Neural cell (in vitro differentiated cells): ENCODE measurements around the gene BRD2. TPM values are rescaled to one million over a fixed set of nuclear protein-coding genes. Genes with fewer than 3 reads are reported as not detected.
A peak's percentile ranks its signal among the peaks of the same experiment; 100 is the strongest.

Source experiments
- H2AFZ ChIP-seq: fragments of 200-600, 300-800 bp; sonication (generic), shearing (Covaris generic); 2 replicates; pipeline ENCODE4 v1.6.0; 2014; ENCODE audit warnings: low read depth, mild to moderate bottlenecking, antibody characterized with exemption, low read length, moderate library complexity
- H3F3A ChIP-seq: fragments of 200-600 bp; shearing (Covaris generic); 2 replicates; pipeline ENCODE4 v1.6.1; 2016; ENCODE audit warnings: mild to moderate bottlenecking, moderate library complexity, mixed read lengths, antibody characterized with exemption, low read length; ENCODE audit not compliant: insufficient read depth, poor library complexity, severe bottlenecking
- H3K27ac ChIP-seq: fragments of 200-600, 300-800 bp; sonication (generic), shearing (Covaris generic); 2 replicates; pipeline ENCODE4 v1.5.1; 2014; ENCODE audit warnings: mild to moderate bottlenecking, low read length, moderate library complexity
- H3K27me3 ChIP-seq: fragments of 300-800, 200-600 bp; sonication (generic), shearing (Covaris generic); 2 replicates; pipeline ENCODE4 v1.6.0; 2014; ENCODE audit warnings: mild to moderate bottlenecking, low read depth, low read length, moderate library complexity; ENCODE audit not compliant: insufficient read depth
- H3K36me3 ChIP-seq: fragments of 300-800, 200-600 bp; sonication (generic), shearing (Covaris generic); 2 replicates; pipeline ENCODE4 v1.5.1; 2014; ENCODE audit warnings: mild to moderate bottlenecking, antibody characterized with exemption, low read length, moderate library complexity; ENCODE audit not compliant: insufficient read depth
- H3K4me2 ChIP-seq: fragments of 300-800, 200-600 bp; sonication (generic), shearing (Covaris generic); 2 replicates; pipeline ENCODE4 v1.6.0; 2014; ENCODE audit warnings: mild to moderate bottlenecking, low read length
- H3K4me3 ChIP-seq: fragments of 300-800, 200-600 bp; sonication (generic), shearing (Covaris generic); 2 replicates; pipeline ENCODE4 v1.5.1; 2014; ENCODE audit warnings: mild to moderate bottlenecking, low read length, moderate library complexity
- H3K79me2 ChIP-seq: fragments of 200-600 bp; shearing (Covaris generic); replicated peaks from 2 replicates; pipeline ENCODE4 v1.6.0; 2014; ENCODE audit warnings: mild to moderate bottlenecking, low read length, moderate library complexity; ENCODE audit not compliant: insufficient read depth
- H3K9ac ChIP-seq: fragments of 300-800, 200-600 bp; sonication (generic), shearing (Covaris generic); 2 replicates; pipeline ENCODE4 v1.6.1; 2016; ENCODE audit warnings: mild to moderate bottlenecking, low read length, mixed read lengths
- H3K9me2 ChIP-seq: fragments of 200-600 bp; shearing (Covaris generic); 2 replicates; pipeline ENCODE4 v1.6.1; 2016; ENCODE audit warnings: mild to moderate bottlenecking, low read length, mixed read lengths; ENCODE audit not compliant: insufficient read depth
- H3K9me3 ChIP-seq: fragments of 200-600, 300-800 bp; sonication (generic), shearing (Covaris generic); 2 replicates; pipeline ENCODE4 v1.6.1; 2016; ENCODE audit warnings: mild to moderate bottlenecking, mixed run types, low read length, moderate library complexity, mixed read lengths
- H4K20me1 ChIP-seq: fragments of 200-600 bp; shearing (Covaris generic); 2 replicates; pipeline ENCODE4 v1.6.1; 2016; ENCODE audit warnings: mild to moderate bottlenecking, mixed run types; ENCODE audit not compliant: insufficient read depth
- CTCF ChIP-seq: fragments of 450-650 bp; IDR thresholded peaks from 2 replicates; pipeline ENCODE4 v1.5.1; 2014; ENCODE audit warnings: antibody characterized with exemption, mild to moderate bottlenecking, moderate library complexity; ENCODE audit not compliant: poor library complexity, severe bottlenecking
- EP300 ChIP-seq: fragments of 450-650 bp; conservative IDR thresholded peaks from 2 replicates; pipeline ENCODE4 v1.6.1; 2014; ENCODE audit warnings: antibody characterized with exemption, mild to moderate bottlenecking, moderate library complexity; ENCODE audit not compliant: poor library complexity, severe bottlenecking
- EZH2 ChIP-seq: fragments of 200-600, 300-800 bp; shearing (Covaris generic), sonication (generic); IDR thresholded peaks from 2 replicates; pipeline ENCODE4 v1.6.1; 2014; ENCODE audit warnings: antibody characterized with exemption, low read length, borderline replicate concordance, mild to moderate bottlenecking; ENCODE audit not compliant: insufficient read depth, poor library complexity, severe bottlenecking
- MXI1 ChIP-seq: fragments of 450-650 bp; conservative IDR thresholded peaks from 2 replicates; pipeline ENCODE4 v1.6.1; 2014; ENCODE audit warnings: antibody characterized with exemption, mild to moderate bottlenecking; ENCODE audit not compliant: poor library complexity, severe bottlenecking
- POLR2AphosphoS5 ChIP-seq: IDR thresholded peaks from 2 replicates; pipeline ENCODE4 v1.6.1; 2012
- RAD21 ChIP-seq: fragments of 450-650 bp; conservative IDR thresholded peaks from 2 replicates; pipeline ENCODE4 v1.6.1; 2014; ENCODE audit warnings: antibody characterized with exemption, mild to moderate bottlenecking, moderate library complexity
- REST ChIP-seq: IDR thresholded peaks from 2 replicates; pipeline ENCODE4 v1.6.1; 2012; ENCODE audit warnings: borderline replicate concordance
- SMC3 ChIP-seq: fragments of 450-650 bp; conservative IDR thresholded peaks from 2 replicates; pipeline ENCODE4 v1.6.1; 2014; ENCODE audit warnings: antibody characterized with exemption, mild to moderate bottlenecking, moderate library complexity; ENCODE audit not compliant: poor library complexity
- TAF1 ChIP-seq: IDR thresholded peaks from 2 replicates; pipeline ENCODE4 v1.6.1; 2012; ENCODE audit warnings: low read depth
- polyA plus RNA-seq: library from polyadenylated mRNA; depleted of rRNA; stranded (reverse); fragments of >200 nt; gene quantifications from 2 replicates; pipeline ENCODE4 v1.2.3, GENCODE V29; 2014

Gene BRD2
- polyA plus RNA-seq, 1 donor from 2014 or later: 107 TPM

DNA sequence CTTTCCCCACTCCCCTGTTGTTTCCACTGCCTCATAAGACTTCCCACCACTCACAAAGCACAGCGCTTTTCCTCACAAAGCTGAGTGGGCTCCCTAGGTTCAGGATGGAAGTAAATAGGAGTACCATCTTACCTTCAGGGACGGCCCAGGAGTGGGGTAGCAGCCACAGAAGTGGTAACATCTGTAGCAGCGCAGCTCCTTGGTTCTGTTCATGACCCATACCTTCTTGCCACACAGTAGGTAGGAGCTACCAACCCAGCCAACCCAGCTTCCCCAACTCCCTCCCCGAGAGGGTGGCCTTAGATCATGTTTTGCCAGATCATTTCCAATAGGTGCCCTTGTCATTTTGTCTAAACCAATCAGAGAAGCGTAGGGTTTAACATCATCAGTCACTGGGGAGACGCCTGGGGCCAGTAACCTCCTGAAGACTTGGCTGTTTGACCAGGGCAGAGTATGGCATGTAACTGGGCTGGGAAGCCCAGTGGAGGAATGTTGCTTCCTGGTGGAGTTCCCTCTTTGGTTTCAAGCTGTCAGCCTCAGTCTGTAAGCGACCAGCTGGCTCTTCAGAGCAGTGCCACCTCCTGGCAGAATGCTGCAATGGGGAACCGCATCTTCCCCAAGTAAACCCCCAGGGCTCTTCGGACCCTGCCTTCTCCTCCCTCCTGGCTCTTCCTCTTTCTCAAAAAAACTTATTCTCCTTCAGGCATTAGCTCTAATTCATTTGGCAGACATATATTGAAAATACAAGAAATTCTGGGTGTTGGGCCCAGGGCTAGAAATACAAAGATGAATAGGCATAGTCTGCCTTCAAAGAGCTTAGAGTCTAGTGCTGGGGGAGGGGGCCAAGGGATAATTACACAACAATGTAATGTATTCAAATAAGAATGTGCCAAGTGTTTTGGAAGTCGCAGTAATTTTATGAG, 15.3 kb upstream of the BRD2 start, which contains the start of gene HLA-DMA:
Gene HLA-DMA (minus strand): TSS at position 281 of the 923 bp plus-strand sequence. CDS start 61 bp downstream, at position 220.
- Histone ChIP-seq H3K27me3 (no peaks in the 10 kb centered on the region), H3K9me3 (no peaks in the 10 kb centered on the region), H3K9me2 (no peaks in the 10 kb centered on the region), H2AFZ (no peak within 1 kb of the TSS), H4K20me1 (no peaks in the 10 kb centered on the region), H3K79me2 (no peaks in the 10 kb centered on the region), H3K4me3 (no peak within 1 kb of the TSS), H3K27ac (no peak within 1 kb of the TSS), H3K4me2 (no peak within 1 kb of the TSS), H3F3A (no peaks in the 10 kb centered on the region), H3K9ac (no peak within 1 kb of the TSS), H3K36me3 (no peaks in the 10 kb centered on the region)
- TF ChIP-seq CTCF (peak; percentile 58), MXI1 (no peak)

DNA sequence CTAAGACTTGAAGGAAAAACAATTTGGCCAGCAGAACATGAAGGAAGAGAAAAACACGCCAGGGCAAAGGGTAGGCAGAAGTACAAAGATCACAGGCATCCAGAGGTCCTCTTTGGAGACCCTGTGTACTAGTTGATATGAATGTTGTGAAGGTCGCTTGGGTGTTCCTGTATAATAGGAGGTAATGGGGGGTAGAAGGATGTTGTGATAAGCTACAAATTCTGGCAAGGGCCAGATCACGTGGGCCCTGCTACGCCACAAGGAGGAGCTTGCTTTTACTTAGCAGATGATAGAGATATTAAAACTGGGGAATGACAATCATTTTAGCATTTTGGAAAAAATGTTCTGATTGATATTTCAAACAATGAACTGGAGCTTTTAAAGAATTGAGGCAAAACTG, 14.6 kb upstream of the BRD2 start:
- Histone ChIP-seq H3K4me2 (no peak overlapping the region), H3F3A (no peaks in the 10 kb centered on the region), H3K9me2 (no peaks in the 10 kb centered on the region), H3K27me3 (no peaks in the 10 kb centered on the region), H3K79me2 (no peaks in the 10 kb centered on the region), H2AFZ (no peak overlapping the region), H3K4me3 (no peak overlapping the region), H3K9me3 (no peaks in the 10 kb centered on the region), H4K20me1 (no peaks in the 10 kb centered on the region), H3K27ac (no peak overlapping the region), H3K9ac (no peak overlapping the region), H3K36me3 (no peaks in the 10 kb centered on the region)
- TF ChIP-seq TAF1: no peak
- no peak for TF ChIP-seq EP300
- no peak for TF ChIP-seq MXI1
- no peak for TF ChIP-seq REST
- no peak for TF ChIP-seq POLR2AphosphoS5

- no peak for TF ChIP-seq CTCF
- no peak for TF ChIP-seq EZH2
- no peak for TF ChIP-seq TAF1
- TF ChIP-seq POLR2AphosphoS5: no peak
- no peak for TF ChIP-seq EP300
- no peak for TF ChIP-seq REST
- TF ChIP-seq MXI1: no peak
- no peak for TF ChIP-seq SMC3
- TF ChIP-seq RAD21: no peak
- no peak overlapping the region for H3K4me2 ChIP-seq
- H3K27me3 ChIP-seq: no peaks in the 10 kb centered on the region
- H3K79me2 ChIP-seq: no peaks in the 10 kb centered on the region
- H3K9me2 ChIP-seq: no peaks in the 10 kb centered on the region
- no peak overlapping the region for H3K4me3 ChIP-seq
- H3K9ac ChIP-seq: no peak overlapping the region
- no peaks in the 10 kb centered on the region for H4K20me1 ChIP-seq
- H3K36me3 ChIP-seq: no peaks in the 10 kb centered on the region
- H3K9me3 ChIP-seq: no peaks in the 10 kb centered on the region
- no peak overlapping the region for H3K27ac ChIP-seq
- no peaks in the 10 kb centered on the region for H3F3A ChIP-seq
- H2AFZ ChIP-seq: no peak overlapping the region
Measured at GRCh38 chr6:32954267-32954666, 14.1 kb upstream of the BRD2 start.
